Naive thymus-derived CD8-positive, alpha-beta T cell (primary cell): Measurements from ENCODE around the gene MPZ. TPM values are rescaled to one million over a fixed set of nuclear protein-coding genes. Genes with fewer than 3 reads are reported as not detected.
"Not testable (repeated sequence)": the region's sequence is repeated elsewhere in the genome, so short reads cannot be mapped to it uniquely, and the experiment has no call there.

Experiments
- ATAC-seq, 2 donors: fragments of 150-1000 bp; cut with Tn5 transposase in 1 of 2; sonication (Bioruptor Pico), chemical (Tn5 transposase) in 1 of 2; 1 replicate in 1 of 2; 2 replicates in 1 of 2; pipeline ENCODE4 v1.10.0; 2021; ENCODE audit warnings: mild to moderate bottlenecking in 2 of 2, moderate library complexity in 2 of 2
- POLR2A ChIA-PET: fragments of 350-600 bp; sonication (Branson Sonifier 250); formaldehyde crosslinking; loops from one replicate; lab custom pipeline; 2021; ENCODE audit warnings: antibody characterized with exemption; lab: Charles Lee
- DNase-seq, 10 donors: peaks; one replicate each; pipeline versions ENCODE4 v3.0.0 to v3.0.0-alpha.2; 2020 to 2022
- H3K27ac Mint-ChIP-seq, 10 donors: one replicate each; pipeline ENCODE4 v1.8.0; 2020 to 2022; ENCODE audit warnings: mild to moderate bottlenecking in 10 of 10, mixed read lengths in 10 of 10, moderate library complexity in 4 of 10, inconsistent platforms in 1 of 10
- H3K27me3 Mint-ChIP-seq, 5 donors: one replicate each; pipeline ENCODE4 v1.8.0; 2021 to 2022; ENCODE audit warnings: mixed read lengths in 5 of 5
- H3K36me3 Mint-ChIP-seq, 3 donors: one replicate each; pipeline ENCODE4 v1.8.0; 2020 to 2022; ENCODE audit warnings: mixed read lengths in 3 of 3, mild to moderate bottlenecking in 2 of 3, inconsistent platforms in 1 of 3
- H3K4me1 Mint-ChIP-seq, 4 donors: one replicate each; pipeline ENCODE4 v1.8.0; 2021 to 2022; ENCODE audit warnings: mixed read lengths in 4 of 4
- H3K4me3 Mint-ChIP-seq, 10 donors: one replicate each; pipeline ENCODE4 v1.8.0; 2020 to 2022; ENCODE audit warnings: mild to moderate bottlenecking in 10 of 10, mixed read lengths in 10 of 10, moderate library complexity in 6 of 10, inconsistent platforms in 1 of 10
- H3K9me3 Mint-ChIP-seq, 9 donors: one replicate each; pipeline ENCODE4 v1.8.0; 2020 to 2022; ENCODE audit warnings: mixed read lengths in 9 of 9, mild to moderate bottlenecking in 3 of 9, inconsistent platforms in 1 of 9, moderate library complexity in 1 of 9
- polyA plus RNA-seq, 3 donors: library from polyadenylated mRNA; unstranded; fragments of 300-500 nt; fragmentation: Illumina TruSeq; gene quantifications; one replicate each; pipeline ENCODE4 v1.2.3, GENCODE V29; 2021
- total RNA-seq, 8 experiments: library from RNA in 2 of 8; stranded (reverse) in 2 of 8; gene quantifications; one replicate each; pipeline ENCODE4 v1.2.3 and lab custom pipeline; 2021 to 2026

Gene MPZ
- total and polyA plus RNA-seq, 5 experiments from 2014 or later = 11.9 to 12.2 TPM; not detected in 3

GRCh38 chr1:161261261-161262235 is 48.2 kb downstream of the MPZ start:
- Mint-ChIP-seq H3K4me3 (no peak overlapping the region), H3K27ac (no peak overlapping the region), H3K36me3 (peaks cover 9 to 19% (median 15%) of the 10 kb centered on the region in 3 donors), H3K4me1 (peaks cover 11 to 37% (median 24%) of the 10 kb centered on the region in 4 donors), H3K9me3 (peaks cover 0 to 22% (median 10%) of the 10 kb centered on the region in 9 donors), H3K27me3 (peaks cover 28 to 74% (median 56%) of the 10 kb centered on the region in 5 donors)
- ATAC-seq (no peak), DNase-seq (no peak)
- POLR2A ChIA-PET = interaction anchor here (0.5 kb wide), 1 partner anchor 11 kb away, joined by 6 read pairs; no protein-coding TSS in a partner anchor

- Mint-ChIP-seq H3K27me3 (peaks cover 26 to 82% (median 62%) of the 10 kb centered on the region in 5 donors), H3K27ac (peak overlapping the region in 1 of 10 donors; percentile 61), H3K9me3 (peaks cover 0 to 31% (median 14%) of the 10 kb centered on the region in 9 donors), H3K4me3 (peak overlapping the region in 4 of 10 donors; percentile 34 to 79 (median 61)), H3K36me3 (peaks cover 9 to 27% (median 22%) of the 10 kb centered on the region in 3 donors), H3K4me1 (peaks cover 11 to 37% (median 24%) of the 10 kb centered on the region in 4 donors)
- ATAC-seq = no peak
- POLR2A ChIA-PET = no interaction called here
- DNase-seq = no peak
These were observed 49.1 kb downstream of the MPZ start for GRCh38 chr1:161260376-161261260.

GRCh38 chr1:161259765-161260164 is 50.0 kb downstream of the MPZ start:
- ATAC-seq (no peak), DNase-seq (no peak)
- Mint-ChIP-seq H3K4me3 (peak overlapping the region in 9 of 10 donors; percentile 46 to 82 (median 75)), H3K27me3 (peaks cover 26 to 82% (median 64%) of the 10 kb centered on the region in 5 donors), H3K4me1 (peaks cover 11 to 37% (median 24%) of the 10 kb centered on the region in 4 donors), H3K36me3 (peaks cover 9 to 32% (median 24%) of the 10 kb centered on the region in 3 donors), H3K27ac (peak overlapping the region in 1 of 10 donors; percentile 83), H3K9me3 (peaks cover 0 to 33% (median 16%) of the 10 kb centered on the region in 9 donors)
- POLR2A ChIA-PET = no interaction called here

- Mint-ChIP-seq H3K9me3 (peaks cover 0 to 33% (median 16%) of the 10 kb centered on the region in 9 donors), H3K27me3 (peaks cover 26 to 78% (median 62%) of the 10 kb centered on the region in 5 donors), H3K4me1 (peaks cover 11 to 37% (median 24%) of the 10 kb centered on the region in 4 donors), H3K36me3 (peaks cover 9 to 32% (median 24%) of the 10 kb centered on the region in 3 donors), H3K4me3 (peak overlapping the region; percentile 46 to 82 (median 76)), H3K27ac (peak overlapping the region in 1 of 10 donors; percentile 83)
- no peak for DNase-seq
- POLR2A ChIA-PET = interaction anchor here (1.3 kb wide), 1 partner anchor 43 kb away, joined by 6 read pairs; no protein-coding TSS in a partner anchor
- no peak for ATAC-seq
These were observed 50.4 kb downstream of the MPZ start for GRCh38 chr1:161259345-161259702.

- Mint-ChIP-seq H3K36me3 (peaks cover 9 to 32% (median 24%) of the 10 kb centered on the region in 3 donors), H3K4me3 (peak within 1 kb of the TSS; percentile 46 to 82 (median 76)), H3K4me1 (peaks cover 11 to 37% (median 24%) of the 10 kb centered on the region in 4 donors), H3K27me3 (peaks cover 26 to 77% (median 62%) of the 10 kb centered on the region in 5 donors), H3K9me3 (peaks cover 0 to 33% (median 16%) of the 10 kb centered on the region in 9 donors), H3K27ac (peak within 1 kb of the TSS in 3 of 10 donors; percentile 43 to 83 (median 71))
- POLR2A ChIA-PET = interaction anchor here (0.6 to 1.3 kb wide), 3 partner anchors 42 to 110 kb away, joined by 3 to 6 read pairs (median 4); no protein-coding TSS in a partner anchor
- ATAC-seq (peak; percentile 90 to 91), DNase-seq (peak; percentile 4 to 70 (median 21))
These were observed 51.1 kb downstream of the MPZ start, which contains the start of gene PCP4L1 for GRCh38 chr1:161258439-161259344. Gene PCP4L1 (plus strand): TSS chr1:161258745. CDS start chr1:161258975, 230 bp downstream.

- peak overlapping the region in 1 of 10 donors; percentile 71 for H3K27ac Mint-ChIP-seq
- peaks cover 9 to 32% (median 24%) of the 10 kb centered on the region in 3 donors for H3K36me3 Mint-ChIP-seq
- POLR2A ChIA-PET = interaction anchor here (1.2 kb wide), 1 partner anchor 9 kb away, joined by 5 read pairs; no protein-coding TSS in a partner anchor
- peaks cover 11 to 37% (median 24%) of the 10 kb centered on the region in 4 donors for H3K4me1 Mint-ChIP-seq
- peak overlapping the region in 2 of 10 donors; percentile 75 to 78 for H3K4me3 Mint-ChIP-seq
- DNase-seq = peak in 1 of 10 donors; percentile 16
- H3K9me3 Mint-ChIP-seq = peaks cover 0 to 33% (median 16%) of the 10 kb centered on the region in 9 donors
- H3K27me3 Mint-ChIP-seq = peaks cover 23 to 73% (median 56%) of the 10 kb centered on the region in 5 donors
- not testable (repeated sequence) for ATAC-seq
These were observed 52.7 kb downstream of the MPZ start for GRCh38 chr1:161257109-161257508.

GRCh38 chr1:161255955-161256520 is 53.7 kb downstream of the MPZ start:
- H3K4me3 Mint-ChIP-seq, DNase-seq, ATAC-seq, POLR2A ChIA-PET: not testable (repeated sequence)
- Mint-ChIP-seq H3K4me1 (peaks cover 11 to 32% (median 20%) of the 10 kb centered on the region in 4 donors), H3K36me3 (peaks cover 9 to 32% (median 24%) of the 10 kb centered on the region in 3 donors), H3K27me3 (peaks cover 18 to 73% (median 48%) of the 10 kb centered on the region in 5 donors), H3K27ac (peak overlapping the region in 1 of 10 donors; percentile 65), H3K9me3 (peaks cover 0 to 33% (median 16%) of the 10 kb centered on the region in 9 donors)

GRCh38 chr1:161255302-161255701 is 54.5 kb downstream of the MPZ start:
- peaks cover 12 to 24% (median 17%) of the 10 kb centered on the region in 4 donors for H3K4me1 Mint-ChIP-seq
- peaks cover 0 to 33% (median 16%) of the 10 kb centered on the region in 9 donors for H3K9me3 Mint-ChIP-seq
- peaks cover 9 to 32% (median 24%) of the 10 kb centered on the region in 3 donors for H3K36me3 Mint-ChIP-seq
- H3K27ac Mint-ChIP-seq, H3K4me3 Mint-ChIP-seq, ATAC-seq, POLR2A ChIA-PET, DNase-seq: not testable (repeated sequence)
- peaks cover 17 to 70% (median 43%) of the 10 kb centered on the region in 5 donors for H3K27me3 Mint-ChIP-seq
